Measurements from ENCODE around the gene C10orf71.

C10orf71 gene

DNA sequence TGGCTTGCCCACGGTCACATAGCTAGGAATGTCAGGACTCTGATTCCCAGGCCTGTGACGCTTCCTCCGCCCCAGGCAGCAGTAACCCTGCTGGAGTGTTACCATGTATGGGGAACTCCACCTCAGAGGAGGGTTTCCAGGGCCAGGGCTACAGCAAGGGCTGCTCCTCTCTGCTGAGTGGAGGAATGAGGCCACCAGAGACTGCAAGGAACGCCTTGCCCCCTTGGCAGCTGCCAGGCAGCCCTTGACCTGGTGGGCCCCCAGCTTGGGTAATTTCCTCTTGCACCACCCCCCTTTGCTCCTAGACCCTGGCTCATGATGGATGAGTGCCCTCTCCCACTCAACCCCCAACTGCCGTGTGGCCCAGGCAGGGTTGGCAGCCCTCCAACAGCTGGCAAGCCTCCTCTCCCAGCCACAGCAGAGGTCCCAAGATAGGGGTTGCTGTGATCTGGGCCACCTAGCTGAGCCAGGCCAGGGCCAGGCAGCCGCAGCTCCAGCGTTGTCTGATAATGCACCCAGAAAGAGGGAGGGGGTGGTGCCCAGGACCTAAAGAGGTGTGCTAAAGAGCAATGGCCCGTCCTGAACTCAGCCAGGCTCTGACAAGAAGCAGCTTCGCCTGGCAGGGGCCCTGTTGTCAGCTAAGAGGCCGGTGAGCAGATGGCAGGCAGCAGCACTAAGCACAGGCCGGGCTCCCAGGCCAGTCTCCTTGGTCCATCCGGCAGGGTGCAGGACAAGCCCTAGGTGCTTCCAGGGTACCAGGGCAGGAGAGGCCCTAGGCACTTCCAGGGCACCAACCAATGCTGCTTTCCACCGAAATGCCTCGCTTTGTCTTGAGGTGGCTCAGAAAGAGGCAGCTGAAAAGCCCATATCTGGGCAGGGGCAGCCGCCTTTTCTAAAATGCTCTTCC lies 61.6 kb downstream of the C10orf71 start:
- DNase-seq (ENCODE audit: low read depth): no peak

DNA sequence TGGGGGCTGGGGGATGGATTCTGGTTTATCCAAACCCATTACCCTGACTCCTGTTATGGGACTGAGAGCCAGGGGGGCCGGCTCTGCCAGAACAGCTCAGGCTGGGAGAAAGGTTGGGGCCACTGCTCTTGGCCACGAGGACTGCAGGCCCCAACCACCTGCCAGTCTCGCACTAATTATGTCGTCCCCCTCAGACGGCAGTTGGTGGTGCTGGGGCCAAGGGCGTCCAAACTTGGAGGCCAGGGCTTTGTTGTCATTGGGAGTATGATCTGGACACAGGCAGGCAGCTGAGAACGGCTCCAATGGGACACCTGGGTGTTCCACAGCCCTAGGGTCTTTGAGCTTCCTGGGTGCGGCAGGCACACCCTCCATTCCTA lies 62.2 kb downstream of the C10orf71 start:
- no peak for DNase-seq (ENCODE audit: low read depth)

DNA sequence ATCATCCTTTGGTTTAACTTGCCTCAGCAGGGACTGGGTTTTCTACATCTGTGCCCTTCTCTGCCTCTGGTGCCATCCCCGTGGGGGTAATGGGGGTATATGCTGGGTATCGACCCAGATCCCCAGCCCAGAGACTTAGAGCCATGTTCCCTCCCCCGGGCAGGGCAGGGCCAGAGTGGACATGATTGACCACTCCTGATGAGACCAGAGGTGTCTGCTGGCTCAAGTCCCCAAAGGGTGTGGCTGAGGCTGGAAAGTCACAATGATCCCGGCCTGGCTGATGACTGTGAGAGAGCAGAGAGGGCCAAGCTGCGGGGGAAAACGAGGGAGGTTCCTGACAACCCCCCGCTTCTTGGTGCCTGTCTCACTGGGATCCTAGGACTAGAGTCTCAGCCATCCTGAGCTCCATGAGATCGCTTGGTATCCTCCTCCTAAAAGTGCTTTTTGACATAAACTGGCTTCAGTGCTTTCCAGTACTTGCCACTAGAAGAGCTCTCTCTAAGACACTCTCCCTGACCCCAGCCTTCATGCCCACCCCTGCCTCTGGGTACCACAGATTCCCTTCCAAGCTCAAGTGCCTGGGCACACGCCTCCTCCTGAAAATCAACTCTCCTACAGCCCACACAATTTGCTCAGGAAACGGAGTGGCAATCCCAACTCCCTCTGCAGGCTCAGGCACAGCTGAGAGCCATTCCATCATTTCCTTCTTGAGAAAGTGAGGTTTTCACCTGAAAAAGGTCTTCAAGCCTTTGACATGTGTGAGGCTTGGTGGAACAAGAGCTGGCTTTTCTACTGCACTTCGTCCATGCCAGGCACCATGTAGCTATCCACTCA lies 63.0 kb downstream of the C10orf71 start:
- DNase-seq (ENCODE audit: low read depth): no peak

DNA sequence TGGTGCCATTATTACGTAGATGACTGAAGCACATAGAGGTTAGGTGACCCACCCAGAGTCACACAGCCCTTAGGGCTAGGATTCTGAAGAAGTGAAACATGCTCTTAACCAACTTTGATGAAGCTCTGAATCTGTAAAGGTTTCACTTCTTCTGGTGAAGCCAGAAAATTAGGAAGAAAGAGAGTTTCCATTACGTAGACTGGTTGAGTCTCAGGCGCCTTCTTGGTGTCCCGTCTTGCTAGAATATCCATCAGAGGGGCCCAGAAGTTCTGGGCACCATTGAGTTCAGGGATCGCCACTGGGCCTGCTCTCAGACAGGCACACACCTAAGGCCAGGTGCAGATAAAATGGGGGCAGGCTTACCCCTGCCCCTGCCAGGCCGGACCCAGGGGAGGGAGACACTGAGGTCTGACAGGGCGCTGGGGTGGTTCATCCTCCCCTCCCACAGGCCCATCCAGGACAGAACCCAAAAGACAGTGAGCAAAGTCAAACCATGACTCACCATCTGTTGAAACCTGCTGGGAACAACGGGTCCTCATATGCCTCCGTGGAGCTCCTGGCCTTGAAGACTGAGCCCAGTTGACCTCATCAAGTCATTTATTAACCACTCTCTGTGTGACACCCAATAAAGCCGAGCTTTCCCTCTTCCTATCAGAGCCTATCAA lies 63.8 kb downstream of the C10orf71 start:
- DNase-seq (ENCODE audit: low read depth): no peak

DNA sequence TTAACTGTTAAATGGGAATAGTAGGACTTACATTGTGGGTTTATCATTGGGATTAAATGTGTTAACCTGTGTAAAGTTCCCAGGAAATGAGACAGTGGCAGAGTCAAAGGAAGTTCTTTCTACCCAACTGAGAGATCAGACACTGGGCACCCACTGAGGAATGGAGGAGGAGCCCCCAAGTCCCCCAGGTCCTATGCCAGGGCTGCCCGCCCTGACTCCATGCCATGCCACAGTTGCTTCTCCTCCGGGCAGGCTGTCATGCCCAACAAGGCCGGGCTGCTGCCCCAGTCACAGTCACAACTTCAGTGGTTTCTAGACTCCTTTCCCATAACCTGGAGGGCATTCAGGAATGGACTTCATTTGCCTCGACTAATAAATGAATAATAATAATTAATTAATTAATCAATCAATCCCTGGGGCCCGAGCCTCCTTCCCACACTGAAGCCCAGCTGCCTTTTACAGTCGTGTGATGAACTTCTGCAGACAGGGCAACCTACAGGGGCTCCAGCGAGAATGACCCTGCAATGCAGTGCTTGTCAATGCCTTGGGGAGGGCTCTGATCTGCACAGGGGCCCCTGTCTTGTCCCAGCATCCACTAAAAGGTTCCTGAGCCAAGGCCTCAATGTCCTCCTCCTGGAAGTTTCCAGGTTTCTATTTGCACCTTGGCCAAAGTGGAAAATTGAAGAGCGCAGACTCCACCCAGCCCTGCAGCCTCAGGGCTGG lies 64.5 kb downstream of the C10orf71 start:
- DNase-seq (ENCODE audit: low read depth): no peak

DNA sequence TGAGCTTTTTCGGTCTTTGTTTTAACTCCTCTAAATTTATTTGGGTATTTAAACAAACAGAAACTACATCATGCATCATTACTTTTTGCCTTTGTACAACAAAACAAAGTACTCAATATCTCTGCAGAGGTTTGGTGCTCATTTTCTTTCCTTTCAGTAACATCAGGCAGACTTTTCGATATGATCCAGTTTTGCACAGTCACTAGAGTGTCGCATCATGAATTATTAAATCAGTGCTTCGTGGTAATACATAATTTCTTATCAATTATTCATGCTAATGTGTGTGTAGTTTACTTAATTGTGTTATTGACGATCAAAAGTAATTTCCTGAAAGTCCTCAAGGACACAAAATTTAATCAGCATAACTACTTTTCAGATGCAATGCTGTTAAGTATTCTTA lies 65.1 kb downstream of the C10orf71 start:
- DNase-seq (ENCODE audit: low read depth): no peak

DNA sequence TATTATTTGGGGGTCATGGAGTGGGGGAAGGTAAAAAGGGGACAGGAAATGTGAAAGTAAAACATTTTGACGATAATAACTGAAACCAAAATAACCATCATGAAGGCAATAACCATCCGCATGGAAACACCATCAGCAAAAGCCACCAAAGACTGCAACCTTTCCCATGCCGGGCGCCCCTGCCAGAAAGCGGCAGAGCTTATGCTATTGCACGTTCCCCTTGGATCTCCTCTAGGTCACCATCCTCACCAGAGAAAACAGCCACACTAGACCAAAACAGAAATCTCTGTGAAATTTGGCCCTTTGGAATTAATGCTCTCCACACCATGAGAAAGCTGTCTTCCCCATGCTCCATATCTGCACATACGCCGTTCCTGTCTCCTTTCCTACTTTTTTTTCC lies 65.8 kb downstream of the C10orf71 start:
- DNase-seq (ENCODE audit: low read depth): no peak

DNA sequence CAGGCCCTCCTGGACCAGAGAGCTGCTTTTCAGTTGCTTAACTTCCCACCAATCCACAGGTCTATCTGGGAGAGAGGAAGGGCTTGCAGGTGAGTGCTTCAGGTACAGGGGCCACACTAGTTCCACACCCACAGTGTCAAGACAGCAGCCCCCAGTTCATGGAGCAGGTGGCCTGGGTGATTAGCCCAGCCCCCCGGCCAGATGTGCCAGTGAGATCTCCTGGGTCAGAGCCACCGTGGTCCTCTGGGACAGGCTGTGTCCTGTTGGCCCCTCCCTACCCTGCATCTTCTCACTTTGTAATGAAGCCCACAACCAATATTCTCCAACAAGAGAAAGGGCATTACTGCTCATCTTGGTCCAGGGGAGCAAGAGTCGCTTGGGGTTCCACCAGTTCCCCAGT lies 66.3 kb downstream of the C10orf71 start:
- DNase-seq (ENCODE audit: low read depth): no peak

DNA sequence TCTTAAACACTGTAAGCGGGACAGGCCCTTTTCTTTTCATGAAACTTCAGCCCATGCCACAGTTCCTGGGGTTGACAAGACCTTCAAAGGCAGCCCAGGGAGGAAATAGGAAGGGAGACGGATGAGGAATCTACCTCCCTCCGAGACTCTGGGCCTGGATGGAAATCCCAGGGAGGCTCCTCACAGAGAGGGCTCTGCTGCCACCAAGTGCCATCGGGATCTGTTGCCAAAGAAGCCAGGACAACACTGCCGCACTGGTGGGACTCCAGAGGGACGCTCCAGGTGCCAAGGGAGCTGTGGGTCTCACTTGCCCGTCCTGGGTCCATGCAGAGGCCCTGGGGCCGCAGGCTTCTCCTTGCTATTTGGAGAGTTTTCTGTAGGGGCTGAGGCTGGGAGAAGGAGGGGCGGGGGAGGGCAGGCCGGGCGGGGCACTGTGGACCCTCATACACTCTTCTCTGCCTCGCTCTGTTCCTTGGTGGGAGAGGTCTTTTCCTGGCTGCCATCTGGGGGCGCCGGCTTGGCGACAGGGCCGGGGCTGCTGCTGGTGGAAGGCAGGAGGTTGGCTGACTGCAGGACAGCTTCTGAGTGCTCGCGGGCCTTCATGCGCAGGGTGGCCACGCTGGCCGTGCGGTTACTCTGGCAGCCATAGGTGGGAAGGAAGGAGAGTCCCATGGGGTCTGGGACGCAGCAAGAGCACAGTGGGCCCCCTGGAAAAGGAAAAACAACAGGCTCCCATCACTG lies 66.9 kb downstream of the C10orf71 start:
- DNase-seq (ENCODE audit: low read depth): no peak

DNA sequence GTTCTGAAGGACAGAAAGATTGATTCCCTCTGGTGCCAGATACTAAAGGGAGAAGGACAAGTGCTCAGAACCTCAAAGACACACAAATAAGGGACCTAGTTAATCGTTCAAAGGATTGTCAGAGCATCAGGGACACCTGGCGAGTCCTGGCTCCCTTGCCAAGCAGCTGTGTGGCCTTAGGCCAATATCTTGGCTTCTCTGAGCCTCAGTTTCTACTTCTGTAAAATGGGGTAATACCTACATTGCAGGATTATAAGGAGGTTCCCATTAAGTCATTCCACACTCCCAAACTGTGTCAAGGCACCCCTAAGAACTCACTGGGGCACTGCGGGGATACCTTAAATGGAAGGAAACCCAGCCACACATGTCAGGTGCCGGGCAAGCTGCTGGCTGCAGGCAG lies 67.5 kb downstream of the C10orf71 start:
- DNase-seq (ENCODE audit: low read depth): no peak

DNA sequence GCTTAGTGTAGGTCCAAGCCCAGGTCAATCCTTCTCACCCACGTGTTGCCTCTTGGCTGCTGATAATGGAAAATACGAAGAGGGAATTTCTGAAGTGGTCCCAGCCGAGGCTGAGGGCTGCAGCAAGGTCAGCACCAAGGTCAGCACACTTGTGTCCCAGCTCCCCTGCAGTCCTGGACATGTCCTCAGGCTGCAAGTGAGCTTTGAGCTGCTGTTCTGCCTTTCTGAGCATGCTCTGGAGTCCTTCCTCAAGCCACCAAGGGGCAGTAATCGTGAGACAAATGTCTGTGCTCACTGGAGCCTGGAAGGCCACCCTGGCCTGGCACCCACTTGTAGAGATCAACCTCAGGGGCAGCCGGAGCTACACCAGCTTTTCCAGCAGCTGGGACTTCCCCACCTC lies 68.6 kb downstream of the C10orf71 start:
- DNase-seq (ENCODE audit: low read depth): no peak

DNA sequence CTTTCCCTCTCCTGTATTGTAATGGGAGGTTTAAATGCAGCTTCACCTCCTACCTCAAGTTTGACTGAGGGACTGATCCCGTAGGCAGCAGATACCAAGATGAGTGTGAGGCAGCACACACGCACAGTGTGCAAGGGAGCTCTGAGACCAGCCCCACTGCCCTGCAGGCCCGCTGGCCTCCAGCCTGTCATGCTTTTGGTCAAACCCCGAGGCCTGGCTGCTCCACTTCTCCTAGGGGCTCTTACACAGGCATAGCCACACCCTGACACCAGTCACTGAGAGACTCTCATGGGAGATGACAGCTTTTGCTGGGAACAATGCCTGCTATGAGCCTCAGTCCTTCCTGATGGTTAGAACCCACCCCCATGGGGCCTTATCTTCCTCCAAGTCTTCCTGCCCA lies 69.3 kb downstream of the C10orf71 start:
- DNase-seq (ENCODE audit: low read depth): no peak

DNA sequence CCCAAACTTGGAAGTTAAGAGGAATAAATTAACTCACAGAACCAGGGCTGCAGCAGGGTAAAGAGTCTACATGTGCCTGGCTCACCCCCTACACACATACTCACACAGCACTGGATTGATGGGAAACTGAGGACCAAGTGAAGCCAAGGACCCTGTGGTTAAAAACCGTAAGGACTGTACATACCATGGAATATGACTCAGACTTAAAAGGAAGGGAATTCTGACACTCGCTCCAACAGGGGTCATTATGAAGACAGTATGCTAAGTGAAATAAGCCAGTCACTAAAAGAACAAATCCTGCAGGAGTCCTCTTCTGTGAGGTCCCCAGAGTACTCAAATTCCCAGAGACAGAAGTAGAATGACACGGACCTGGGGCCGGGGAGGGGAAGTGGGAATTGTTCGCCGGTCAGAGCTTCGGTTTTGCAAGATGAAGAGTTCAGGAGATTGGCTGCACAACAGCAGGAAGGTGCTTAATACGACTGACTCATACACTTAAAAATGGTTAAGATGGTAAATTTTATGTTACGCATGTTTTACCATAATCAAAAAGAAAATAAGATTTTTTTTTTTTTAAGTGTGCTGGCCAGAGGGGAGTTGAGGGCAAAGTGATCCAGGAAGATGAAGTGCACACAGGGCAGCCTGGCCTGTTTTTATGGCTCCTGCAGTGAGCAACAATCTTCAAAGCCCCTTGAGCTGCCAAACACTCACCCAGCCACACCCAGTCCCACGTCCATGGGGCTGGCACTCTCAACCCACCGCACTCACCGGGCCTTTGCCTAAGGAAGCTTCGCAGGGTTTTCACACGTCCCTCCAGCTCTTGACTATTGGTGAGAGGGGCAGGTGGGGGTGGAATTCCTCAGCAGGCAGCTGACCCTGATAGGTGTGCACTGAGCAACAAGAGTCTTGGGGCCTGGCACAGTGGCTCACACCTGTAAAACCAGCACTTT lies 70.5 kb downstream of the C10orf71 start:
- no peak for DNase-seq (ENCODE audit: low read depth)

DNA sequence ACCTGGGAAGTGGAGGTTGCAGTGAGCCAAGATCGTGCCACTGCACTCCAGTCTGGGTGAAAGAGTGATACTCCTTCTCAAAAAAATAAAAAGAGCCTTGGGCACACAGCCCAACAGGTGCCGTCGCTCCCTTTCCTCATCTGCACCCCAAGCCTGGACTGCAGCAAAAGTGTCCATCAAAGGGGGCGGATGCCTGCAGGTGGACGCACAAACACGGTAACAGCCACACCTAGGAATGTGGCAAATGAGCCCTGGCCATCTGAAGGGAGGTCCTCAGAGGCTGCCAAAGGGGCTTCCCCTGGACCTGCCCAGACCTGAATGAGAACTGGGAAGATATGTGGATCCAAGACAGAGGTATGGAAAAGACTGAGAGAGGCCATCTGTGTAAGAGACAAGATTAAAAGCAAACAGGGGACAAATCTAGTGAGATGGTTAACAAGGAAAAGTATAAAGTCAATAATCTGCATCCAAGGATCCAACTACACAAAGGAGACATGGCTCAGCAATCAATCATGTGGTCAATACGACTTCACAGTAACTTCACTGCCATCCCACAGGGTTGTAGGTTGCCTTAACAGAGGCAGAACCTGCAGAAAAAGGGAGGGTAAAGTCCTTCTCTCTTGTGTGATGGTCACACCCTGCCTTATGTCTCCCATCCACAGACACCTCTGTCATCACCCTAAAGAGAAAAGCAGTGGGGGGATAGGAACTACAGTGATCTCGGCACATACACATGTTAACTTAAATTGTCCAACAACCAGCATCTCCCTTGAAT lies 71.5 kb downstream of the C10orf71 start:
- DNase-seq (ENCODE audit: low read depth): no peak

DNA sequence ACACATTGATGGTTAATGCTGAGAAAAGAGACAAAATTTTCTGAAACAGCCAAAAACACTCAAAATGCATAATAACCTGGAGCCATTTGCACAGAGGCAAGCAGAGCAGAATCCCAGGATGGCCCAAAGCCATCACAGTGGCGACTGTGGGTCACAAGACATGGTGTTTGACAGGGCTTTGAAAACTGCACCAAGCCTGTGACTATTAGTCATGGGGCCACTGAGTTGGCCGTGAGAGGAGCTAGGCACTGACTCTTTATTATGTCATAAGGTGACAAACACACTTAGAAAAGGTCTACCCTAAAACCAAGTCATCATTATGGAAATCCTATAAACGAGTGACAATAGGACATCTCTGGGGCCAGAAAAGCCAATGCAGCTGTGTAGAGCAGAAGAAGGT lies 73.0 kb downstream of the C10orf71 start:
- no peak for DNase-seq (ENCODE audit: low read depth)

DNA sequence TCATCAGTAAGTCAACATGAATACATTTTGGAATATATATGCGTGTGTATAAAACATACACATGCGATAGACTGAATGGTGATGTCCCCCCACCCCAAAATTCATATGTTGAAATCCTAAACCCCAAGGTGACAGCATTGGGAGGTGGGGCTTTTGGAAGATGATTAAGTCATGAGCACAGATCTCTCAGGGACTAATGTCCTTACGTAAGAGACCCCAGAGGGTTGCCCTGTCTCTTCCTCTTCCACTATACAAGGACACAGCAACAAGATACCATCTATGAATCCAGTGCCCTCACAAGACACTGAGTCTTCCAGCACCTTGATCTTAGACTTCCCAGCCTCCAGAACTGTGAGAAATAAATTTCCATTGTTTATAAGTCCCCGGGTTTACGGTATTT lies 74.4 kb downstream of the C10orf71 start:
- DNase-seq (ENCODE audit: low read depth): no peak

DNA sequence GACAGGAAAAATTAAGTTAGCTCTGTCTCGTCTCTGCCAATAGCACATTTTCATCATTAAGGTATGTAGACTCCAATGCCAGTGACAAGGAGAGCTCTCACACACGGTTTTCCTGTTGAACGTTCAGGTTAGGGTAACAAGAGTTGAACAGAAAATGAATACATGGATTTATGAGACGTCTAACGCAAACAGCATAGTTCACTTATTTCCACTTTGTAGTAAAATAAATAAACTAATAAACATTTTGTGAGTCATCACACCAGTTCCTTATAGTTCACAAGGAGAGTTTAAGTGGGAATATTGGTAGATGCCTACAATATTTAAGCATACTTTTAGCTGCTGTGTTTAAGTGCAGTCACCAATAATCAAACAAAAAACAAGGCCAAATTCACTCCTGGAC lies 75.8 kb downstream of the C10orf71 start:
- no peak for DNase-seq (ENCODE audit: low read depth)

DNA sequence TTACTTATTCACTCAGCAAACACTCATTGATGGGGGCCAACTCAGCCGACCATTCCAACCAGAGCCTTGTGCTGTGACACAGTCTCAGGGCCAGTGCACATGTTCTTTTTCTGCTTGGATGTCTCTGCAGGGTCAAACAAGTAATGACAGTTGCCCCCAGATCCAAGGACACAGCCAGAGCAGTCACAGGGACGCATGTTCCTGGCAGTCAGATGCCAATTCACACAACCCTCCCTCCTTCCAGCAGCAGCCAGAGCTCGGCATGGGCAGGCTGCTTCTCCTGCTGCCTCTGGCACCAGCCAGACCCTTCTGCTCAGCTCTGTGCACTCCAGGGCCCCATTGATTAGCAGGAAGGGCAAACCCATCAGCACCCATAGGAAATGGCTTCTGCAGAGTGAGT lies 76.6 kb downstream of the C10orf71 start:
- no peak for DNase-seq (ENCODE audit: low read depth)
